Activated effector memory CD4-positive, alpha-beta T cell treated with Interleukin-2 at 50 U/mL for 16 hours (primary cell): ENCODE measurements around the gene PIGL.
"Not testable (repeated sequence)": the region's sequence is repeated elsewhere in the genome, so short reads cannot be mapped to it uniquely, and the experiment has no call there.

Experiments used
- DNase-seq: peaks from one replicate; pipeline ENCODE4 v3.0.0-alpha.2; 2020

The PIGL gene

DNA sequence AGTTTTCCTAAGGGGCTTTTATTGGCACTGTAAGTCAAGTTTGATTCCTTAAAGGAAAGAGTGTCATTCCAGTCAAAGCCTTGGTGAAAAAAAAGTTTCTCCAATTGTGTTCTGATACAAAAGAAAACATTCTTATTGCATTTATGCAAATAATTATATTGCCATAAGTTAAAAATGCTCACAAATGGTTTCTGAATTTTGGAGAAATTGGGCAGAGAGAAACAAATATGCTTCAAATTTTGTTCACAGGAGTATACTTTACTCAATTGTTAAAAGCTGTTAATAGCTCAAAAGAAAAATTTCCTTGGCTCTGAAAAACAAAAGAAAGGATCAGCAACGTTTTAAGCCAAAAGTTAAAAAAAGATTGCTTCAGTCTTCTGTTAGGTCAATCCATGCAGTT lies 60.2 kb downstream of the PIGL start:
- DNase-seq = no peak

DNA sequence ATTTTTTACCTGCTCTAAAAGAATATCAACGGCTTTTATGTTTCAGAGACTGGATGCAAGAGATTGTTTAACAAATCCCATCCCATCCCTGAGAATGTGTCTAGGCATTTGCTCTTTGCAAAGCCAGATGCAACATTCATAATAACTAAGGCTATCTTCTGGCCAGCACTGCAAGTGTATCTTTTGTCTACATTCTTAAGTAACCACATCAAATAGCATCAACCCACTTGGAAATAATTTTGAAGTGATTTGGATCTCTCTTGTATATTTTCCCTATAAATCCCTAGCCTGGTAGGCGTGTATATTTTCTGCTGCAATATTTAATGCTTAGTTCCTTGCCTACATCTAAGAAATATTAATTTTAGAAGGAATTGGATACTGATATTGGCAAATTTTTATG lies 64.3 kb downstream of the PIGL start:
- DNase-seq = no peak

DNA sequence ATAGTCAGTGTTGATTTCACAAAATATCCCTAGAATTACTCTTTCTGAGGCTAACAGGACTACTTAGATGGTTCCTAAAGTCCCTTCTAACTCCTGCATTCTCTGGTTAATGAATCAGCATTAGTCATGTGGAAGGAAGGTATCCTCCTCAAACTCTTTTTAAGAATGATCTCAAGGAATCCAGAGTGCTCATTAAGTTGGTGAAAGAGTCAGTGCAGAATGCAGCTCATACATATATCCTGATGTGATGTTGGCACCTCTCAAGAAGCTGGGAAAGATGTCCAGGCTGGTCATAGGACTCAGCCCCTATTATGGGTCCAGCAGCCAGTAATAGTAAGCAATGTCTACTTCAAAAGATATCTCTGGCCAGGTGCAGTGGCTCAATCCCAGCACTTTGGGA lies 65.5 kb downstream of the PIGL start:
- no peak for DNase-seq

DNA sequence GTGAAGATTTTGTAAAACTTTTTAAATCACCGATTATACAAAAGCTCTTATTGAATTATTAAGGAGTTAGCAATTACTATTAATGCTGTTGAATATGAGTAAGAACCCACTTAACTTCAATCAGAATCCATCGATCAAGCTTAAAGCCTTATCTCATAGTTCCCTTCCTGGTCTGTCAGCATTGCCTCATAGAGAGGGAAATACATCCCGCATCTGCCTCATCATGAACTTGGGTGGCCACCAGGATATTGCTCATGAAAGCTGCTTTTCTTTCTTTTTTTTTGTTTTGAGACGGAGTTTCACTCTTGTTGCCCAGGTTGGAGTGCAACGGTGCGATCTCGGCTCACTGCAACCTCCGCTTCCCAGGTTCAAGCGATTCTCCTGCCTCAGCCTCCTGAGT lies 66.7 kb downstream of the PIGL start:
- DNase-seq = no peak

DNA sequence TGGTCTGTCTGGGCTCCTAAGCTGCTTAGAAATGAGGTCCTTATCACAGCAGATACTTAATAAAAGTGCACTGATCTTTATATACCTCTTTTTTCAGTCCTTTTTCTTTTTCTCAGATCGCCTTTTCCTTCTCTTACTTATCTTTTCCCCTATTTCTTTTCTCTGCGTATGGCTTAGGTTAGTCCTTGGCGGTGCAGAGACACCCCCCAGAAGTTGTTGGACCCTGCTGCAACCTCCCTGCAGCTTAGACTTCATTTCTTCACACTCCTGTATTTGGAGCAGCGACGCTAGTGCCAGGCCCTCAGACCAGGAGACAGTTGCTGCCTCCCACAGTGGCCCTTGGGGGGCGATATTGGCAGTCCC lies 68.6 kb downstream of the PIGL start:
- DNase-seq = no peak

DNA sequence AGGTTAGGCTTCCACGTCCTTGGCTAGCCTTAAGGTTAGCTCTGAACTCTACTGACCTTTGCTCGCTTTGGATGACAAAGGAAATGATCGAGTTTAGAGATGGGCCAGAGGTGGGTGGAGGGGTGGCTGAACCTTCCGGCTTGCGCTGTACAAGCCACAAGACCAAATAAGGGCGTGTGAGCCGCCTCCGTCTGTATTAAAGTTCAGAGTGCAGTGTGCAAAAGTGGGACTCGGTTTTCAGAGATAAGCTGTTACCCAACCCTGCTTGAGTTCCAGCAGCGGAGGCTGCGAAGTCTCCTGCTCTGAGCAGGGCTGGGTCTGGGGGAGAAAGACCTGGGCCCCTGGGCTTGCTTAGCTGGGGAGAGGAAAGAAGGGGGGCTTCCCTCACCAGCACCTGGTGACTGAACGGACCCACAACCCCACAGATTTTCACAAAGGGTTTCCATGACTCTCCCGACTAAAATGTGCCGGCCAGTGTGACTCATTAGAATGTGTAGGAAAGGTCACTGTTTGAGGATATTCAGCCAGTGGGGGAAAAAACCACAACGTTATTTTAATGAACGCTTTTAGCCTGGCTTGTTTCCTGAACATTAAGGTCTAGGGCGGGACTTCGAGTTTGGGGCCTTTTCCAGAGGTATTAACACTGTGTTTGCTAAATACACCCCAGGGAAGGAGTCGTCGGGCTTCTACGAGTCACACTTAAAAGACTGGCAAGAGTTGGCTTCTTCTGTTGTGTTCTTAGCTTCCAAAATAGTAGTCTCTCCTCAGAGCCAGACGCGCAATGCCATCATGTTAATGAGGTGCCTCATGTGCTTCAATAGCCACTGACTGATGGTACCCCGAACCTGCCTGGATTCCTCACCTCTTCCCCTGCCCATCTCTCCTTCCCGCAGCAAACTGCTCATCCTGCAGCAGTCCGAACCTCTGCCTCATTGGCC lies 69.3 kb downstream of the PIGL start:
- peak; percentile 64 for DNase-seq

DNA sequence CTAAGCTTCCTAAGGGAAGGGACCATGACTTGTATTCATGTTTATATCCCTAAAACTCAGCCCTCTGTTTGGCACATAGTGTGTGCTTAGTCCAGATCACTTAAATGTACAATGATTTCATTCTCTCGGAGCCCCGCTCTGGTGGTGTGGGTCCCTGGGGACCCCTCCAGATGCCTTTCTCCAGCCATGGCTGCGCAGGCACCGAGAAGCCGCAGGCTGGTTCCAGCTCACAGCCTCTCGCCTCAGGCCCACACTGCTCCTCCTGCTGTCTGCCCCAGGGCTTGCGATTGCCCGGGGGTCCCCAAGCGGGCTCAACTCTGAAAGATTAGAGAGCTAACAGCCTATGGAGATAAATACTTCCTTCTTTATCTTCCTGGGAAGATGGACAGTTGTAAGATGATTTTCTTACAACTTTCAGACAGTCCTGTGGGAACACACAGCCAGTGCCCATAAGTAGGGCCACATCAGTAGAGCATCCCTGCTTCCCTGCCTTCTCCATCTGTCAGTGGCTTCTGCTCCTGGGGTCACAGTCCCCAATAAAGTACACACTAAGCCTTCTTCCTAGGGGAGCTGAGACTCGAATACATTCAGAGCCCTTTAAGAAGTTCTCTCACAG lies 70.0 kb downstream of the PIGL start:
- DNase-seq = no peak

DNA sequence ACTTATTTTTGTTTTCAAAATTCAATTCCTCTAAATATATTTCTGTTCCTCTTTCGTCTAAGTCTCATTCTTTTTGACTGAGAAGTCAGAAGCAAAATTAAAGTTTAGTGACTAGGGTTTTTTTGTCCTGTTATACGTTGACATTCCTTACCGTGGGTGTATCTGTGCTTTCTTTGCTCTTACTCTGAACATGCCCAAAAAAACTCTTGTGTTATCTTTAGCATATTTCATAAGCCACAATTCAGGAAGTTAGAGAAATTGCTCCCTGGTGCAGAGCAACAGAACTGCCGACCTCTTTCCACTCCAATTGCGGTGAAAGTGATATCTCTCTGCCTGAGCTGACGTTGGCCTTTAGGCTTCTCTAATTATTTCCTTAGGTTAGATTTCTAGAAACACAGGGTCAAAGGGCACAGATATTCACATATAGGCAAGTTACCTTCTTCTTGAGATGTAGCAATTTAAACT lies 70.6 kb downstream of the PIGL start:
- no peak for DNase-seq

DNA sequence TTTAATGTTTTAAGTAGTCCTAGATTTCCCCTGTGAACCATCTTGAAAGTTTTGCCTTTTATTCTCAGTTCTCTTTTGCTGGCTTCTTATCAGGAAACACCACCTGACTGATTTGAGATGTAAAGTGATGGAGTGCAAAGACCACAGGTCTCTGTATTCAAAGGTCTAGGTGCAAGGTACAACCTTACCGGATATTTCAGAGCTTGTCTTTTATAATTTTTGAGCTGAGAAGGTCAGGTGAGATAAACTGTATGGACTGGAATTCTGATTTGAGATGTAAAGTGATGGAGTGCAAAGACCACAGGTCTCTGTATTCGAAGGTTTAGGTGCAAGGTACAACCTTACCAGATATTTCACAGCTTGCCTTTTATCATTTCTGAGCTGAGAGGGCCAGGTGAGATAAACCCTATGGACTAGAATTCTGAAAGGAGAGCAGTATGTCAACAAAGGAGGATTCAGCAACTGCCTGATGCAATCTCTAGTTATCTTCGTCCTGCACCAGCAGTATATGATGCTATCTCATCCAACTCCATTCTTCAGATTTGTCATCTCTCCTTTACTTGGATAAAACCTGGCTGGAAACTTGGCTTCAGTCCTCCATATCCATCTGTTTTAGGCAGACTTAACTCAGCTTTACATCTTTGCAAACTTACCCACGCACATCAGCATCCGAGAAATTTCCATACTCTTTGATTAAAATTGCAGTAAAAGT lies 72.0 kb downstream of the PIGL start:
- DNase-seq = no peak

DNA sequence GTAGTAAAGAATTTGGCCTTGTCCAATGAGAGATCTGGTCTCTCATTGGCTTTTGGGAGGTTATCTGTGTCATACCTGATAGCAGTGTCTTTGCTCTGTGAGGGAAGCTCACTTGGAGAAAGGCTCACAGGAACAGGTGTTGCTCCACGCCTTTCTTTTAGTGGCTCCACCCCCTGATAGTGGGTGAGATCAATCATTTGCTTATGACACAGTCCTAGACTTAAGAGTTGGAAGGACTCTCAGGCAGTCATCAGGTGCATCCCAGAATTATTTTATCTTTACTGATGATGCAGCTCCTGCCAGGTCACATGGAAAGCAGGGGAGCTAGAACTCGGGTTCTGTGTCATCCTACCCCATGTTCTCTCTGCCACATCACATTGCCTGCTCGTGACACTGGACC lies 76.9 kb downstream of the PIGL start:
- DNase-seq = no peak

DNA sequence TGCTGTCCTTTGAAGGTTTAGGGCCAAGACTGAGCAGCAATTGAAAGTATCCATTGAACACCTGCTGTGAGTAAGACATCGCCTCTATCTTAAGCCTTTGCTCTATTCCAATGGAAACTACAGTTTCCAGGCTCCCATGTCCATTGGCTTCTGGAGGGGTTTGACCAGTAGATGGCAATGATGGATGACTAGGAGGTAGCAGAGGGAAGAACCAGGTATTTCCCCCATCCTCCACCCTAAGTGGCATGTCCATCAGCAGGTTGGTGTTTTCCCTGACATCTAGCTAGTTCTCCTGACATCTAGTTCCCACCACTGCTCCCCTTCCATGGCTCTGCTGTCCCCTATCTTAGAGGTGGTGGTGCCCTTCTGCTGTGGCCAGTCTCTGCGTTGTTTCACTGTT lies 77.5 kb downstream of the PIGL start:
- no peak for DNase-seq

DNA sequence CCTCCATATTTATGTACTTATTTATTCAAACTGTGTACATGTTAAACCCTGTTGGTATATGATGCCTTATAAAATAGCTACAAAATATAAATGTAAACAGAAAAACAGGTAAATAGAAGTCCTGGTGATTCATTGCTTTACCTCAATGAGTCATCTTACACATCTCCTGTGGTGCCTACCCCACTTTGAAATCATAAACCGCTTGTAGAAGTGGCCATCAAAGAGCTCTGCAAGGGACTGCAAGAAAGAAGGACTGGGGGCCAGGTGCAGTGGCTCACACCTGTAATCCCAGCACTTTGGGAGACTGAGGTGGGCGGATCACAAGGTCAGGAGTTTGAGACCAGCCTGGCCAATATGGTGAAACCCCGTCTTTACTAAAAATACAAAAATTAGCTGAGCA lies 79.1 kb downstream of the PIGL start:
- not testable (repeated sequence) for DNase-seq

DNA sequence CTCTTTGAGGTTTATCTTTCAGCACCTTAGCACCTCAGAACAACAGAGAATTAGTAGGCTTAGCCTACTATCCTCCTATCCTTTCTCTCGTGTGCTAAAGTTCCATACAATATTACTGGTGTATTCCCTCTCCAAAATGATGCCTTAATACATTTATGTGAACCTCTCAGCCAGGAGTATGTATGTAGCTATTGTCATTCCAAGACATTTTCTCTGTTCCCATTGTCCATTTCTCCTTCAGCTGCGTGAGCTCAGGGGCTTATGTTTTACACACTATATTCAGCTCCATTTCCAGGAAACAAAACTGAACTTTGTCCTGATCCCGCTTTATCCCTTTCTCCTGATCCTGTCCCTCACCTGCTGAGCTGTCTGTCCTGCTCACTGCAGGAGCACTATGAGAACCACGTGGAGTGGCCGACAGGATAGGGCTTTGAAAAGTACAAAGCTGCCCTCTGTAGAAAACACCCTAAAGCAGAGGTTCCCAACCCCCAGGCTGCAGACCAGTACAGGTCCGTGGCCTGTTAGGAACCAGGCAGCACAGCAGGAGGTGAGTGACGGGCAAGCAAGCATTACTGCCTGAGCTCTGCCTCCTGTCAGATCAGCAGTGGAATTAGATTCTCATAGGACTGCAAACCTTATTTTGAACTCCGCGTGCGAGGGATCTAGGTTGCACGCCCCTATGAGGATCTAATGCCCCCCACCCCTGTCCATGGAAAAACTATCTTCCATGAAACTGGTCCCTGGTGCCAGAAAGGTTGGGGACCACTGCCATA lies 80.5 kb downstream of the PIGL start:
- no peak for DNase-seq

DNA sequence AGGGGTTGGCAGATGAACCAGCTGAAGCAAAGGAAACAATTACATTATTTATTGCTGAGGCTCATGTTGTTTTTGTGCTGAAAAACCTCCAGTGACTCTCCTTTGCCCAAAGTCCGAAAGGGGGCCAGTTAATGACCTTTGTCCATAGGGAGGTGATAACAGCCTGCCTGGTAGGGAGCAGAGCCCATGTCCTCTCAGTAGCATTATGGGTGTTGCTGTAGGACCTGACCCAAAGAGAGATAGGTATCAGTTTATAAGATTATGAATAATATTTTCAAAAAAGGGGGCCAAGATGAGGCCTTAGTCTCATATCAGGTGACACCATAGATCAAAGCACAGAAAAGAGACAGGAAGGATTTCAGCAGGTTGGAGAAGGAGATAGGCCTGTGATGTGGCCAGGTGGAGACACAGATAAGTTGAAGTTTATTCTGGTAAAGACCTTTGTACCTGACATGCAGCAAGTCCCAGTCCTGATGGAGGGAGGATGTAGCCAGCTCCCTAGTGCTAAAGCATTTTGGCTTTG lies 81.2 kb downstream of the PIGL start:
- DNase-seq = no peak

DNA sequence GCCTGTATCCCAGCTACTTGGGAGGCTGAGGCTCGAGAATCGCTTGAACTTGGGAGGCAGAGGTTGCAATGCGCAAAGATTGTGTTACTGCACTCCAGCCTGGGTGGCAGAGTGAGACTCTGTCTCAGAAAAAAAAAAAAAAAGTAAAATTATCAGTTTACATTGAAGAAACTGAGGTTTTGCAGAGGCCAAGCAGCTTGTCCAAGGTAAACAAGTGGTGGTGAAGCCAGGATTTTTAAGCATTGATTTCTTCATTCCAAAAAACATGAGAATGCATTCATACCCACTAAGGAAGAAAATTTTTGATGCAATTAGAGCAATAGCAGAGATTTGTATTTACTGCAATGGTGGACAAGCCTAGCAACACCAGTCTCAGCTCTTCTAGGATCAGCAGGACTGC lies 83.5 kb downstream of the PIGL start:
- DNase-seq = no peak

DNA sequence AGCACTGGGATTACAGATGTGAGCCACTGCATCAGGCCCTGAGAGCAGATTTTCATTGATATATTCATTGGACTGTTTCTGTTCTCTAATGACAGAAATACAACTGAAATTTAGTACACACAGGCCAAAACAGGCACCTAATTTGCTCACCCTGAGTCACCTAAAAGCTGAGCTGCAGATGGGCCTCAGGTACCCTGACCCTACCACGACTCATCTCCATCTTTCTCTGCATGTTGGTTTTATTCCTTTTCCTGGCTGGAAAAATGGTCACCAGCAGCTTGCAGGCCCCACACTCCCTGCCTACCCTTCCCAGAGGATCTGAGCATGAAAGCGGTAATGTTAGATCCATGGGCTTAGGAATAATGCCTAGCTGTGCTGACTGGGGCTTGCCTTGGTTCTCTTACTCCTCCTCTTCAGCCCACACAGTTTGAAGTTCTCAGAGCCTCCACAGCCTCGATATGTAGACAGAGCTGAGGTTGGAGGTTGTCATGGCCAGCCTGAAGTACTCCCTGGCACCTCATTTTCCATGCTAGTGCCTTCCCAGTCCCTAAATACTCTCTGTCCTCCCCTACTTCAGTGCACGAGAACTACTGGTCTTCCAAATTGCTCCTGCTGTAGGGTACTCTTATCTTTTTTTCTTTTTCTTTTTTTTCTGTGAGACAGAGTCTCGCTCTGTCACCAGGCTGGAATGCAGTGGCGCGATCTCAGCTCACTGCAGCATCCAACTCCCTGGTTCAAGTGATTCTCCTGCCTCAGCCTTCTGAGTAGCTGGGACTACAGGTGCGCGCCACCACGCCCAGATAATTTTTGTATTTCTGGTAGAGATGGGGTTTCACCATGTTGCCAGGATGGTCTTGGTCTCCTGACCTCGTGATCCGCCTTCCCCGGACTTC lies 85.2 kb downstream of the PIGL start:
- DNase-seq = no peak

DNA sequence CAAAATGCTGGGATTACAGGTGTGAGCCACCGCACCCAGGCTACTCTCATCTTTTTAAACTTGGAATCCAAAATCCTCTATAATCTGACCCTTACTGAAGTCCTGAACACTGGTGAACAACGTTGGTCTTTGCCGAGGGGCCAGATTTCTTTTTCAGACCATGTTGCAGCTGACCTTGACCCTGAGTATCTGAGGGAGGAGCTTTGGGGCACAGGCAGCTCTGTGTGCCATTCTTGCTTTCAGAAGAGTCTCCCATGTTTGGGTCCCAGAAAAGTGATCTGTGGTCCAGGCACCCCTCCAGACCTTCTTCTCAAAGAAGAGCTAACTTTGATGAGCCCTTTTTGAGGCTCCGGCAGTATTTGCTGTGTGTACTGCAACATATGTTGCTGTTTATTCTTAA lies 85.8 kb downstream of the PIGL start:
- no peak for DNase-seq

DNA sequence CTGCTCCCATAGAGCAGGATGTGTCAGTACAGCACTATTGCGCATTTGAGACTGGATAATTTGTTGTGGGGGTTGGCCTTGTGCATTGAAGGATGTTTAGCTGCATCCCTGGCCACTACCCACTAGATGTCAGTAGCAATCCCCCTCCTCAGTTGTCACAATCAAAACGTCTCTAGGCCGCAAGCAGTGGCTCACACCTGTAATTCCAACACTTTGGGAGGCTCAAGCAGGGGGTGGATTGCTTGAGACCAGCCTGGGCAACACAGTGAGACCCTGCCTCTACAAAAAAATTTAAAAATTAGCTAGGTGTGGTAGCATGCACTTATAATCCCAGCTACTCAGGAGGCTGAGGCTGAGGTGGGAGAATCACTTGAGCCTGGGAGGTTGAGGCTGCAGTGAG lies 87.8 kb downstream of the PIGL start:
- DNase-seq = no peak

DNA sequence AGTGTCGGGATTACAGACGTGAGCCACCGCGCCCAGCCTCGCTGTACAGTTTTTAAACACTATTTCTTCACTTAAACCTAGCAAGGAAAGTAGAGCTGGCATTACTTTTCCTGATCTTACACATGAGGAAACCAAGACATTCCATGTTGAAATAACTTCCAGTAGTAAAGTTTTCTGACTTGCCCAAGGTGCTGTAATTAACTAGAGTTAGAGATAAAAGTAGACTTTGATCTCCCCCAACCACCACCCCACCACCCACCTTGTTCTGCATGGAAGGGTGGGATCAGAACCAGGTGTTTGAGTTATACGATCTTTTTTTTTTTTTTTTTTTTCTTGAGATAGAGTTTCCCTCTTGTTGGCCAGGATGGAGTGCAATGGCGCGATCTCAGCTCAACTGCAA lies 89.2 kb downstream of the PIGL start:
- DNase-seq = no peak

DNA sequence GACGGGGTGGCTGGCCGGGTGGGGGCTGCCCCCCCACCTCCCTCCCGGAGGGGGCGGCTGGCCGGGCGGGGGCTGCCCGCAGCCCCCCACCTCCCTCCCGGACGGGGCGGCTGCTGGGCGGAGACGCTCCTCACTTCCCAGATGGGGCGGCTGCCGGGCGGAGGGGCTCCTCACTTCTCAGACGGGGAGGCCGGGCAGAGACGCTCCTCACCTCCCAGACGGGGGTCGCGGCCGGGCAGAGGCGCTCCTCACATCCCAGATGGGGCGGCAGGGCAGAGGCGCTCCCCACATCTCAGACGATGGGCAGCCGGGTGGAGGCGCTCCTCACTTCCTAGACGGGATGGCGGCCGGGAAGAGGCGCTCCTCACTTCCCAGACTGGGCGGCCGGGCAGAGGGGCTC lies 95.1 kb downstream of the PIGL start:
- DNase-seq = not testable (repeated sequence)
